ENCODE results near the gene CMTM7. TPM values are rescaled to one million over a fixed set of nuclear protein-coding genes. Genes with fewer than 3 reads are reported as not detected.

The CMTM7 gene, protein sequence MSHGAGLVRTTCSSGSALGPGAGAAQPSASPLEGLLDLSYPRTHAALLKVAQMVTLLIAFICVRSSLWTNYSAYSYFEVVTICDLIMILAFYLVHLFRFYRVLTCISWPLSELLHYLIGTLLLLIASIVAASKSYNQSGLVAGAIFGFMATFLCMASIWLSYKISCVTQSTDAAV
- total RNA-seq (2021; ENCODE audit: unreplicated experiment) (62.6 TPM), Bru-seq, nascent RNA (percentile 87 among the genes with signal in this experiment), BruChase-seq, experiment 1, labeled RNA remaining after a 6-hour chase (percentile 75 among the genes with signal in this experiment), BruChase-seq, experiment 2, labeled RNA remaining after a 2-hour chase (percentile 85 among the genes with signal in this experiment)
- 86.2 and 89.9 TPM in 2 replicates for polyA plus RNA-seq (2012)
- long read RNA-seq, transcript CMTM7-202 (4 exons, 1,214 nt) = minor isoform, 8 of 121 reads
- long read RNA-seq, transcript CMTM7-201 (5 exons, 2,038 nt) = major isoform, 78 of 121 reads
- long read RNA-seq, partial matches to known transcripts = 11 of 121 reads
- long read RNA-seq, other reads (novel, unspliced or antisense) = 18 of 121 reads

- Histone ChIP-seq H3K9me2 (ENCODE audit: insufficient read depth) (no peaks in the 10 kb centered on the region), H3K9ac (ENCODE audit: low read length) (peak within 1 kb of the TSS; percentile 93), H3K4me2 (ENCODE audit: low read length) (peak within 1 kb of the TSS; percentile 93), H3K4me3 (replicated peaks in 1 of 2; ENCODE audit: low read depth in 1 of 2, low read length in 2 of 2) (peak within 1 kb of the TSS; percentile 74 to 89), H3K27me3 (ENCODE audit: insufficient read depth, low read length) (no peaks in the 10 kb centered on the region), H2AFZ (ENCODE audit: low read depth, low read length, poor library complexity, severe bottlenecking) (peak within 1 kb of the TSS; percentile 55), H4K20me1 (ENCODE audit: insufficient read depth) (peaks cover 5% of the 10 kb centered on the region; the same call in 1 of the 2 replicates), H3K27ac (ENCODE audit: low read depth, low read length) (peak within 1 kb of the TSS; percentile 92), H3K4me1 (ENCODE audit: control insufficient read depth in 1 of 2, insufficient read depth in 2 of 2, low read length in 2 of 2) (peaks cover 13 to 42% of the 10 kb centered on the region in 2 experiments), H3K79me2 (ENCODE audit: insufficient read depth, low read length) (peaks cover 59% of the 10 kb centered on the region), H3K9me3 (ENCODE audit: control insufficient read depth in 1 of 2, insufficient read depth in 1 of 2, low read depth in 1 of 2, low read length in 2 of 2) (no peaks in the 10 kb centered on the region), H3K36me3 (ENCODE audit: control insufficient read depth in 1 of 2, insufficient read depth in 2 of 2, low read length in 2 of 2) (no peaks in the 10 kb centered on the region)
- ATAC-seq = peak; percentile 88
- ChIA-PET RAD21 (ENCODE audit: low non-redundant PET in 1 of 2, low total read pairs in 2 of 2, uncharacterized antibody in 2 of 2, unreplicated experiment in 2 of 2) (no interaction called here), POLR2A (interaction anchor here (0.9 to 1.3 kb wide), 3 partner anchors 19 to 29 kb away, joined by 3 to 4 read pairs (median 3); no protein-coding TSS in a partner anchor), CTCF (interaction anchor here (0.6 to 3.1 kb wide), 2 partner anchors 17 to 268 kb away, joined by 5 to 20 read pairs; no protein-coding TSS in a partner anchor)
- intact Hi-C loops (cut with micrococcal nuclease) = loop anchor here (2.0 to 5.0 kb wide), 3 partner anchors 29 to 180 kb away; partner anchors contain the start of gene DYNC1LI1
- DNase-seq (ENCODE audit: low read depth, low spot score) = peak; percentile 37
- no TSS peak for BruUV-seq (replicated peaks)
- TF ChIP-seq MAX (IDR thresholded peaks at IDR 0.05) (peak; percentile 87), ZBTB33 (IDR thresholded peaks at IDR 0.05; ENCODE audit: extremely low read depth, insufficient replicate concordance, low read length) (no peak), ATF3 (IDR thresholded peaks at IDR 0.05) (no peak), CTCF (IDR thresholded peaks at IDR 0.05 in 2 of 3, conservative IDR thresholded peaks at IDR 0.05 in 1 of 3; ENCODE audit: borderline replicate concordance in 1 of 3, insufficient read depth in 1 of 3, low read depth in 2 of 3, low read length in 2 of 3) (no peak), JUND (IDR thresholded peaks at IDR 0.05) (no peak), ZFX (IDR thresholded peaks at IDR 0.05) (peak; percentile 80), RAD21 (IDR thresholded peaks at IDR 0.05; ENCODE audit: low read depth) (no peak; the same call in 1 of the 2 replicates), SIN3A (IDR thresholded peaks at IDR 0.05; ENCODE audit: low read depth) (peak; percentile 78), TCF7L2 (IDR thresholded peaks at IDR 0.05; ENCODE audit: borderline replicate concordance, extremely low read depth, insufficient read depth, insufficient read length) (no peak), POLR2A (IDR thresholded peaks at IDR 0.05; ENCODE audit: borderline replicate concordance, extremely low read depth, insufficient read depth, insufficient read length) (peak; percentile 86), SP1 (IDR thresholded peaks at IDR 0.05; ENCODE audit: low read depth) (no peak), REST (IDR thresholded peaks at IDR 0.05; ENCODE audit: low read depth) (no peak), POLR2AphosphoS5 (IDR thresholded peaks at IDR 0.05; ENCODE audit: low read depth, low read length) (peak; percentile 92), CBX3 (IDR thresholded peaks at IDR 0.05; ENCODE audit: low read depth) (0 out of 2 replicates have a peak, but pooled peaks have one; percentile 9)
These were observed at the start of gene CMTM7 for GRCh38 chr3:32391643-32392535. CMTM7 (plus strand) TSS chr3:32391853; CDS start chr3:32391907, 54 bp downstream.

All from HCT116 (cell line).